Smooth muscle cell (in vitro differentiated cells): ENCODE results near the gene SEC24B. TPM values are rescaled to one million over a fixed set of nuclear protein-coding genes. Genes with fewer than 3 reads are reported as not detected.
A peak's percentile ranks its signal among the peaks of the same experiment; 100 is the strongest.

ENCODE experiments used
- DNase-seq: peaks from one replicate; lab custom pipeline; 2025; ENCODE audit not compliant: unreplicated experiment; lab: John Stamatoyannopoulos, UW
- H2AFZ ChIP-seq: fragments of 200-600 bp; sonication (generic); 2 replicates; pipeline ENCODE4 v1.6.0; 2016; ENCODE audit warnings: antibody characterized with exemption, low read depth, mild to moderate bottlenecking
- H3F3A ChIP-seq: fragments of 200-600 bp; sonication (generic); 2 replicates; pipeline ENCODE4 v1.6.0; 2017; ENCODE audit warnings: antibody characterized with exemption, low read depth
- H3K27ac ChIP-seq: fragments of 200-600 bp; sonication (generic); 2 replicates; pipeline ENCODE4 v1.5.1; 2016; ENCODE audit warnings: low read depth, mild to moderate bottlenecking
- H3K27me3 ChIP-seq: fragments of 200-600 bp; sonication (generic); 2 replicates; pipeline ENCODE4 v1.6.1; 2016; ENCODE audit warnings: low read depth, mild to moderate bottlenecking
- H3K36me3 ChIP-seq: fragments of 200-600 bp; sonication (generic); 2 replicates; pipeline ENCODE4 v1.5.1; 2016; ENCODE audit warnings: low read depth
- H3K4me1 ChIP-seq: fragments of 200-600 bp; sonication (generic); 2 replicates; pipeline ENCODE4 v1.5.1; 2016; ENCODE audit warnings: low read depth
- H3K4me2 ChIP-seq: fragments of 200-600 bp; sonication (generic); 2 replicates; pipeline ENCODE4 v1.6.0; 2016; ENCODE audit warnings: mild to moderate bottlenecking
- H3K4me3 ChIP-seq: fragments of 200-600 bp; sonication (generic); 2 replicates; pipeline ENCODE4 v1.5.1; 2016; ENCODE audit warnings: mild to moderate bottlenecking
- H3K79me2 ChIP-seq: fragments of 200-600 bp; sonication (generic); 2 replicates; pipeline ENCODE4 v1.6.0; 2016; ENCODE audit warnings: low read depth, mild to moderate bottlenecking
- H3K9ac ChIP-seq: fragments of 200-600 bp; sonication (generic); 2 replicates; pipeline ENCODE4 v1.6.0; 2016; ENCODE audit warnings: low read depth
- H3K9me3 ChIP-seq: fragments of 200-600 bp; sonication (generic); replicated peaks from 2 replicates; pipeline ENCODE4 v1.5.1; 2016; ENCODE audit warnings: low read depth
- H4K20me1 ChIP-seq: fragments of 200-600 bp; sonication (generic); 2 replicates; pipeline ENCODE4 v1.6.0; 2016; ENCODE audit warnings: low read depth
- CTCF ChIP-seq: fragments of 200-600 bp; sonication (generic); IDR thresholded peaks from 2 replicates; pipeline ENCODE4 v1.5.1; 2017; ENCODE audit warnings: borderline replicate concordance, mild to moderate bottlenecking, antibody characterized with exemption; ENCODE audit not compliant: insufficient read depth, poor library complexity, severe bottlenecking
- WGBS: methylation state at CpG from one replicate; pipeline ENCODE4 v1.1.7; 2016; ENCODE audit warnings: low lambda C conversion rate; 5-methylcytosine and 5-hydroxymethylcytosine counted together
- microRNA counts: library from miRNA; unstranded; fragments of <30 nt; microRNA quantifications from one replicate; lab custom pipeline; 2016
- microRNA-seq: library from miRNA; unstranded; fragments of <30 nt; microRNA quantifications from one replicate; pipeline ENCODE4, GENCODE V29; 2016; ENCODE audit warnings: borderline number of aligned reads
- polyA plus RNA-seq: library from polyadenylated mRNA; unstranded; fragments of >200 nt; fragmentation: Nextera tagmentation; extraction: Ambion mirVana; gene quantifications from 2 replicates; pipeline ENCODE4 v1.2.1, GENCODE V29; 2016
- small RNA-seq: library from RNA; depleted of rRNA; stranded (forward); fragments of <200 nt; gene quantifications from one replicate; pipeline ENCODE3, GENCODE V24; 2014
- total RNA-seq: library from RNA; depleted of rRNA; stranded (reverse); fragments of >200 nt; gene quantifications from 2 replicates; pipeline ENCODE4 v1.2.3, GENCODE V29; 2014

SEC24B gene
- total and polyA plus RNA-seq, 2 experiments from 2014 or later, result 18.3 to 57.5 TPM

GRCh38 chr4:109588176-109588575 is 154.6 kb downstream of the SEC24B start:
- Histone ChIP-seq H3K27ac (no peak overlapping the region), H3K36me3 (no peaks in the 10 kb centered on the region), H3K9me3 (no peaks in the 10 kb centered on the region), H3K4me2 (no peak overlapping the region), H3K4me1 (no peaks in the 10 kb centered on the region), H3K9ac (no peak overlapping the region), H3K79me2 (no peaks in the 10 kb centered on the region), H3K4me3 (no peak overlapping the region), H2AFZ (no peak overlapping the region), H4K20me1 (no peaks in the 10 kb centered on the region), H3K27me3 (no peaks in the 10 kb centered on the region), H3F3A (no peaks in the 10 kb centered on the region)
- no peak for DNase-seq
- TF ChIP-seq CTCF, result no peak
- WGBS, result 72% methylated on average over 4 of the region's 4 CpGs

- Histone ChIP-seq H3K9ac (no peak overlapping the region), H3K27me3 (no peaks in the 10 kb centered on the region), H3K4me3 (no peak overlapping the region), H2AFZ (no peak overlapping the region), H3K4me2 (peak overlapping the region; percentile 14), H3K4me1 (no peaks in the 10 kb centered on the region), H3K27ac (peak overlapping the region; percentile 22), H3K36me3 (no peaks in the 10 kb centered on the region), H3K79me2 (no peaks in the 10 kb centered on the region), H3F3A (no peaks in the 10 kb centered on the region), H3K9me3 (no peaks in the 10 kb centered on the region), H4K20me1 (no peaks in the 10 kb centered on the region)
- TF ChIP-seq CTCF, result no peak
- DNase-seq, result no peak
- WGBS, result 47% methylated on average over 2 of the region's 2 CpGs
These were observed 155.5 kb downstream of the SEC24B start for GRCh38 chr4:109589119-109589518.

GRCh38 chr4:109589605-109590004 is 156.0 kb downstream of the SEC24B start:
- Histone ChIP-seq H4K20me1 (no peaks in the 10 kb centered on the region), H3K27me3 (no peaks in the 10 kb centered on the region), H3K4me1 (no peaks in the 10 kb centered on the region), H3K27ac (peak overlapping the region; percentile 22), H3K4me2 (peak overlapping the region; percentile 14), H3K9me3 (no peaks in the 10 kb centered on the region), H2AFZ (no peak overlapping the region), H3K4me3 (no peak overlapping the region), H3K36me3 (no peaks in the 10 kb centered on the region), H3K9ac (no peak overlapping the region), H3F3A (no peaks in the 10 kb centered on the region), H3K79me2 (no peaks in the 10 kb centered on the region)
- 47% methylated on average over 2 of the region's 2 CpGs for WGBS
- TF ChIP-seq CTCF, result no peak
- DNase-seq, result no peak

MicroRNAs within 50 kb of the gene (microRNA counts, 767-probe panel; counts per million panel counts)
- 183 counts per million for microRNA hsa-miR-576-3p (lab: Ali Mortazavi, UCI)
- 183 counts per million for microRNA hsa-miR-576-5p (lab: Ali Mortazavi, UCI)

Small RNAs within 50 kb of the gene (microRNA-seq; reads per million reads assigned to microRNA genes)
- 13.4 reads per million, percentile 19 among the genes with 10 or more reads in this experiment for gene MIR576

Small RNAs within 50 kb of the gene (small RNA-seq; reads per million reads assigned to genes)
- gene MIR576 (0.39 reads per million, percentile 12 among the genes with 10 or more reads in this experiment), gene RN7SL55P (0.08 reads per million)

Other genes with a start within 250 kb of the SEC24B start
- 4.7 and 16.7 TPM in 2 replicates for gene COL25A1, start 131.2 kb upstream of the SEC24B start, total RNA-seq
- gene COL25A1, start 131.2 kb upstream of the SEC24B start, polyA plus RNA-seq, result 2.8 and 2.9 TPM in 2 replicates
- 6.4 and 6.7 TPM in 2 replicates for gene MCUB, start 126.4 kb downstream of the SEC24B start, total RNA-seq
- gene MCUB, start 126.4 kb downstream of the SEC24B start, polyA plus RNA-seq, result 2.6 and 9.8 TPM in 2 replicates